IMR-90 (cell line): ENCODE data around the gene NTM. TPM values are rescaled to one million over a fixed set of nuclear protein-coding genes. Genes with fewer than 3 reads are reported as not detected.

Source experiments
- ATAC-seq: fragments of 200-7000 bp; cut with Tn5 transposase; 2 replicates; pipeline ENCODE4 v1.9.1; 2020; ENCODE audit warnings: low read depth, mild to moderate bottlenecking, moderate library complexity
- BruUV-seq: library from RNA; stranded (reverse); fragments of 400-500 nt; replicated peaks from 2 replicates; lab custom pipeline; 2021; lab: Mats Ljungman, UMichigan
- CTCF ChIA-PET: fragments of 300-600 bp; formaldehyde crosslinking; extraction: SDS; loops from one replicate; lab custom pipeline; 2021; ENCODE audit warnings: antibody characterized with exemption; lab: Yijun Ruan, JAX
- POLR2A ChIA-PET: fragments of 300-600 bp; sonication (Branson Sonifier 250); formaldehyde crosslinking; loops from one replicate; lab custom pipeline; 2022; ENCODE audit warnings: antibody characterized with exemption; ENCODE audit not compliant: unreplicated experiment; lab: Charles Lee
- DNase-seq: peaks from one replicate; pipeline ENCODE4 v3.0.0; 2013
- H2AFZ ChIP-seq: replicated peaks from 2 replicates; pipeline ENCODE3; 2013; ENCODE audit warnings: low read length, mild to moderate bottlenecking; ENCODE audit not compliant: poor library complexity
- H2AK5ac ChIP-seq: 2 replicates; pipeline ENCODE4 v1.6.1; 2013; ENCODE audit warnings: low read depth, low read length, inconsistent platforms
- H2AK9ac ChIP-seq: replicated peaks from 2 replicates; pipeline ENCODE3; 2013; ENCODE audit warnings: mild to moderate bottlenecking, low read depth, low read length, moderate library complexity; ENCODE audit not compliant: poor library complexity
- H2BK120ac ChIP-seq: 2 replicates; pipeline ENCODE4 v1.6.1; 2013; ENCODE audit warnings: low read depth, low read length, inconsistent platforms
- H2BK15ac ChIP-seq: 3 replicates; pipeline ENCODE4 v1.6.1; 2013; ENCODE audit warnings: low read depth, low read length, inconsistent platforms
- H2BK20ac ChIP-seq: 2 replicates; pipeline ENCODE4 v1.6.1; 2013; ENCODE audit warnings: low read depth, mild to moderate bottlenecking, inconsistent platforms, low read length, moderate library complexity
- H2BK5ac ChIP-seq: 2 replicates; pipeline ENCODE4 v1.6.1; 2013; ENCODE audit warnings: mild to moderate bottlenecking, low read depth, low read length, inconsistent platforms; ENCODE audit not compliant: poor library complexity, severe bottlenecking
- H3K14ac ChIP-seq: replicated peaks from 2 replicates; pipeline ENCODE4 v1.6.1; 2013; ENCODE audit warnings: low read depth, low read length, inconsistent platforms
- H3K18ac ChIP-seq: 2 replicates; pipeline ENCODE4 v1.6.1; 2013; ENCODE audit warnings: low read depth, low read length, control low read depth
- H3K23ac ChIP-seq: 2 replicates; pipeline ENCODE4 v1.6.1; 2013; ENCODE audit warnings: low read depth, low read length, inconsistent platforms
- H3K27ac ChIP-seq: 2 replicates; pipeline ENCODE4 v1.5.1; 2013; ENCODE audit warnings: mild to moderate bottlenecking, control low read depth, low read length; ENCODE audit not compliant: insufficient read depth
- H3K27me3 ChIP-seq: 2 replicates; pipeline ENCODE4 v1.6.1; 2013; ENCODE audit warnings: low read length; ENCODE audit not compliant: control insufficient read depth, insufficient read depth
- H3K36me3 ChIP-seq: 2 replicates; pipeline ENCODE4 v1.6.1; 2013; ENCODE audit warnings: low read length, mixed read lengths; ENCODE audit not compliant: control insufficient read depth, insufficient read depth
- H3K4ac ChIP-seq: 2 replicates; pipeline ENCODE4 v1.6.1; 2013; ENCODE audit warnings: low read depth, low read length, inconsistent platforms
- H3K4me1 ChIP-seq: 2 replicates; pipeline ENCODE4 v1.6.1; 2013; ENCODE audit warnings: low read length, mixed read lengths; ENCODE audit not compliant: control insufficient read depth, insufficient read depth
- H3K4me2 ChIP-seq: 2 replicates; pipeline ENCODE4 v1.6.1; 2013; ENCODE audit warnings: low read depth, mild to moderate bottlenecking, control low read depth, low read length, moderate library complexity
- H3K4me3 ChIP-seq: 2 replicates; pipeline ENCODE4 v1.5.1; 2013; ENCODE audit warnings: low read depth, mild to moderate bottlenecking, control low read depth, low read length, moderate library complexity; ENCODE audit not compliant: insufficient read depth
- H3K56ac ChIP-seq: 2 replicates; pipeline ENCODE4 v1.6.1; 2013; ENCODE audit warnings: low read length, inconsistent platforms; ENCODE audit not compliant: insufficient read depth; ENCODE audit errors: extremely low read depth
- H3K79me1 ChIP-seq, 2 experiments: 2 replicates each; pipeline ENCODE4 v1.6.1; 2013; ENCODE audit warnings: low read length in 2 of 2, inconsistent platforms in 1 of 2, low read depth in 1 of 2
- H3K9ac ChIP-seq: 2 replicates; pipeline ENCODE4 v1.6.1; 2013; ENCODE audit warnings: low read depth, low read length, control low read depth
- H3K9me1 ChIP-seq: 2 replicates; pipeline ENCODE4 v1.6.1; 2013; ENCODE audit warnings: low read length, inconsistent platforms; ENCODE audit not compliant: insufficient read depth
- H3K9me3 ChIP-seq: 2 replicates; pipeline ENCODE4 v1.6.1; 2013; ENCODE audit warnings: low read length; ENCODE audit not compliant: control insufficient read depth, insufficient read depth
- H4K20me1 ChIP-seq: 2 replicates; pipeline ENCODE4 v1.6.1; 2013; ENCODE audit warnings: low read length, inconsistent platforms; ENCODE audit not compliant: insufficient read depth
- H4K5ac ChIP-seq: 2 replicates; pipeline ENCODE4 v1.6.1; 2013; ENCODE audit warnings: mild to moderate bottlenecking, low read depth, low read length, control low read depth
- H4K8ac ChIP-seq, 2 experiments: 2 replicates each; pipeline ENCODE4 v1.6.1; 2013; ENCODE audit warnings: low read depth in 2 of 2, low read length in 2 of 2, control low read depth in 1 of 2, inconsistent platforms in 1 of 2
- H4K91ac ChIP-seq: 2 replicates; pipeline ENCODE4 v1.6.1; 2013; ENCODE audit warnings: low read depth, low read length, inconsistent platforms; ENCODE audit not compliant: insufficient read depth
- CHD1 ChIP-seq: IDR thresholded peaks from 2 replicates; pipeline ENCODE4 v1.6.1; 2012; ENCODE audit warnings: low read depth, low read length, improper control_type of control experiment
- ELK1 ChIP-seq: fragments of 150-350 bp; IDR thresholded peaks from 2 replicates; pipeline ENCODE4 v1.6.1; 2016; ENCODE audit warnings: low read depth, mild to moderate bottlenecking, low read length, moderate library complexity, borderline replicate concordance
- FOS ChIP-seq: fragments of 150-350 bp; IDR thresholded peaks from 2 replicates; pipeline ENCODE4 v1.6.1; 2016; ENCODE audit warnings: low read depth, low read length
- MAFK ChIP-seq: IDR thresholded peaks from 2 replicates; pipeline ENCODE4 v1.6.1; 2012; ENCODE audit warnings: low read depth, low read length, improper control_type of control experiment
- MXI1 ChIP-seq: IDR thresholded peaks from 2 replicates; pipeline ENCODE4 v1.6.1; 2012; ENCODE audit warnings: low read depth, mild to moderate bottlenecking, low read length, moderate library complexity, borderline replicate concordance
- POLR2A ChIP-seq: IDR thresholded peaks from 2 replicates; pipeline ENCODE4 v1.6.1; 2012; ENCODE audit warnings: mild to moderate bottlenecking, low read depth, low read length
- RAD21 ChIP-seq: IDR thresholded peaks from 2 replicates; pipeline ENCODE4 v1.6.1; 2012; ENCODE audit warnings: low read length, improper control_type of control experiment
- SMC3 ChIP-seq: fragments of 150-350 bp; IDR thresholded peaks from 2 replicates; pipeline ENCODE4 v1.6.1; 2016; ENCODE audit warnings: low read depth, mild to moderate bottlenecking, antibody characterized with exemption, low read length, moderate library complexity
- WGBS, 2 experiments: methylation state at CpG; one replicate each; pipeline versions ENCODE4 v1.1.5 to v1.1.7; 2013; ENCODE audit warnings: missing lambda C conversion rate in 2 of 2; ENCODE audit not compliant: insufficient read length in 1 of 2; ENCODE audit errors: extremely low coverage in 2 of 2; 5-methylcytosine and 5-hydroxymethylcytosine counted together
- dilution Hi-C: fragments of 300-500 bp; cut with HindIII; formaldehyde crosslinking; loops from one replicate; pipeline ENCODE4 v1.14.3; 2018; ENCODE audit warnings: low sequenced_read_pairs; ENCODE audit not compliant: unreplicated experiment
- in situ Hi-C: fragments of 300-500 bp; cut with MboI; formaldehyde crosslinking; loops from 3 replicates; pipeline ENCODE4 v1.14.3; 2019; ENCODE audit warnings: low sequenced_read_pairs, inconsistent platforms, mixed read lengths
- intact Hi-C: fragments of 100-400 bp; cut with micrococcal nuclease; formaldehyde crosslinking; loops from 2 replicates; pipeline ENCODE4 v1.10.0; 2022
- polyA plus RNA-seq, 3 experiments: library from polyadenylated mRNA; depleted of rRNA; stranded (reverse); fragments of >200 nt; gene quantifications; 2 replicates each; pipeline ENCODE4 v1.2.3, GENCODE V29; 2012; ENCODE audit warnings: low replicate concordance in 1 of 3
- total RNA-seq: library from RNA; depleted of rRNA; stranded (reverse); fragments of >200 nt; gene quantifications from 2 replicates; pipeline ENCODE4 v1.2.3, GENCODE V29; 2012

The NTM gene
- total and polyA plus RNA-seq, 2 of the 4 experiments (the other 2 are of a cell fraction): 19.5 to 25.5 TPM

GRCh38 chr11:131745405-131745804 is 375.0 kb downstream of the NTM start:
- no CpG with 5 or more reads among the region's 6 CpGs for WGBS, 2 experiments
- Histone ChIP-seq H3K23ac (no peak overlapping the region; the same call in 1 of the 2 replicates), H3K14ac (peak overlapping the region; percentile 27; the same call in 1 of the 2 replicates), H3K9ac (no peak overlapping the region), H3K9me3 (no peaks in the 10 kb centered on the region), H3K9me1 (peaks cover 10% of the 10 kb centered on the region; the same call in 1 of the 2 replicates), H3K4me2 (peak overlapping the region; percentile 47; the same call in 1 of the 2 replicates), H2BK5ac (peak overlapping the region; percentile 47), H3K27ac (no peak overlapping the region), H2BK120ac (peak overlapping the region; percentile 45; the same call in 1 of the 2 replicates), H4K5ac (no peak overlapping the region), H4K20me1 (no peaks in the 10 kb centered on the region), H2BK20ac (0 out of 2 replicates have a peak overlapping the region, but pooled peaks have one; percentile 17), H3K36me3 (no peaks in the 10 kb centered on the region), H2BK15ac (no peak overlapping the region), H3K4me1 (peaks cover 17% of the 10 kb centered on the region), H2AK5ac (0 out of 2 replicates have a peak overlapping the region, but pooled peaks have one; percentile 55), H2AK9ac (no peak overlapping the region), H3K18ac (no peak overlapping the region; the same call in 1 of the 2 replicates), H3K4ac (peak overlapping the region; percentile 17; the same call in 1 of the 2 replicates), H3K4me3 (no peak overlapping the region), H3K56ac (no peak overlapping the region), H2AFZ (no peak overlapping the region), H4K8ac (peak overlapping the region in 1 of 2 experiments; percentile 28; a peak in 1 of 4 replicates), H3K79me1 (no peaks in the 10 kb centered on the region), H4K91ac (no peak overlapping the region; the same call in 1 of the 2 replicates), H3K27me3 (no peaks in the 10 kb centered on the region)
- BruUV-seq: no TSS peak
- intact Hi-C loops: loop anchor here (5.0 kb wide), 1 partner anchor 322 kb away; no protein-coding TSS in a partner anchor
- dilution Hi-C loops: no loop called here
- ChIA-PET POLR2A (no interaction called here), CTCF (no interaction called here)
- DNase-seq (peak; percentile 84), ATAC-seq (peak; percentile 9; the same call in 1 of the 2 replicates)
- in situ Hi-C loops: loop anchor here (5.0 kb wide), 1 partner anchor 382 kb away; no protein-coding TSS in a partner anchor
- peak; percentile 13; the same call in 1 of the 2 replicates for TF ChIP-seq POLR2A
- TF ChIP-seq MAFK: peak; percentile 93
- TF ChIP-seq SMC3: no peak
- TF ChIP-seq MXI1: no peak
- TF ChIP-seq ELK1: no peak
- TF ChIP-seq RAD21: no peak
- TF ChIP-seq FOS: peak; percentile 57; the same call in 1 of the 2 replicates
- TF ChIP-seq CHD1: no peak; the same call in 1 of the 2 replicates
